Measurements from ENCODE around the gene USP6NL. TPM values are rescaled to one million over a fixed set of nuclear protein-coding genes. Genes with fewer than 3 reads are reported as not detected.

Gene USP6NL
- total RNA-seq, 4 donors from 2014 or later = 13.2 to 24.6 (median 19.4) TPM

DNA sequence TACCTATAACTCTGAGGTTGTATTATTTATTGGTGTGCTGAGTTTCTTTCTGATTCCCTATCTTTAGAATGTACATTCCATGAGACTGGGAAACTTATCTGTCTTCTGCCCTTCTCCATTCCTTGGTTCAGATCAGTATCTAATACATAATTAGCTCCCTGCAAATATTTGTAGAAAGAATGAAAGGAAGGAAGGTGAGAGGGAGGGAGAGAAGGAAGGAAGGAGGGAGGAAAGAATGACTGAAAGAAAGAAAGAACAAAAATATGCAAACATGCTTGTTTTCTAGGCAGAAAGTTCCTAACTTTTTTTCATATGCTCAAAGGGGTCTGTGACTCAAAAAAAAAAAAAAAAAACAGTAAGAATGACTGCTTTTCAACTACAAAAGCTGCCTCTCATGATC, 3.9 kb upstream of the USP6NL start:
- no peak for TF ChIP-seq CTCF (IDR thresholded peaks at IDR 0.05; ENCODE audit: low read depth)

- TF ChIP-seq CTCF (IDR thresholded peaks at IDR 0.05; ENCODE audit: low read depth) = no peak
These were observed 861 bp upstream of the USP6NL start for GRCh38 chr10:11612021-11613001.

DNA sequence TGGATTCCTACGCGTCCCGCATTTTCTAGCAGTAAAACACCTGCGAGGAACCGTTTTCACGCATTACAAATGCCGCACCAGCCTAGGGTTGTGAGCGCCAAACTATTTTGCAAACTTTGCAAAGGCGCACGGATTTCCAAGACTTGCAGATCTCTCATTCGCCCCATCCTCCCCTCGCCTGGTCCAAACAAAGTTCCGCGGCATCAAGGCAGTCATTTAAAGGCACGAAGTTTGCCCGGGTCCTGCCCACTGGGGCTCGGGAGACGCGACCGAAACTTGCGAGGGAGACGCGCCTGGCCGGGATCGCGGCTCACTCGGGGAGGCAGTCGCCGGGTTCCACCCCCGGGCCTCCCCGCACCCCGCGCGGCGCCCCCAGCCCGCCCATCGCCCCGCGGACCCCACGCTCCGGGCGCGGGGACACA, 613 bp downstream of the USP6NL start:
- no peak for TF ChIP-seq CTCF (IDR thresholded peaks at IDR 0.05; ENCODE audit: low read depth)

DNA sequence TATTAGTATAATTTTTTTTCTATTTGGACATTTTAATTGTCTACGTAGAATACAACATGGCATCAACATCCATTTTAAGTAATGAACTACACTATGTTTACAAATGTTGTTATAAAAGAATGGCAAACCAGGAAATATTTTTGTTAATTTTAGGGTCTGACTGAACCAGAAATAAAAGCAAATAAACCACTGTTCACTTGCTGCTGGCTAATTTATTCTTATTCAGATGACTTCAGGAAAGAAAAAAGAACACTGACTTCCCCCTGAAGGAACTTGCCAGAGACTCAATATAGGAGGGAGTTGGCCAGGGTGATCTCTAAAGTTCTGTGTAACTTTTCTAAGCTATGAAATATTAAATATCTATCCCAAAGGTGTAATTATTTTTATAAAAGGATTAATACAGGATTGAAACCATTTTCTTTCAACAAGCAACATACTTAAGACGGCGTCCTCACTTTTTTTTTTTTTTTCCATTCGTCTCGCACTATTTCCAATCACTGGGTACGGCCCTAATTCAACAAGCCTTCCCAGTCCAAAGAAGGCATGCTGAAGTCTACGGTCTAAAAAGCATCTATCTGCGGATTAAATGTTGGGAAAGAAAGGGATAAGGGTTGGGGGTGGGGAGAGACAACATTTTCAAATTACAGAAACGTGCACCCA, 1.2 kb downstream of the USP6NL start:
- TF ChIP-seq CTCF (IDR thresholded peaks at IDR 0.05; ENCODE audit: low read depth) = no peak

DNA sequence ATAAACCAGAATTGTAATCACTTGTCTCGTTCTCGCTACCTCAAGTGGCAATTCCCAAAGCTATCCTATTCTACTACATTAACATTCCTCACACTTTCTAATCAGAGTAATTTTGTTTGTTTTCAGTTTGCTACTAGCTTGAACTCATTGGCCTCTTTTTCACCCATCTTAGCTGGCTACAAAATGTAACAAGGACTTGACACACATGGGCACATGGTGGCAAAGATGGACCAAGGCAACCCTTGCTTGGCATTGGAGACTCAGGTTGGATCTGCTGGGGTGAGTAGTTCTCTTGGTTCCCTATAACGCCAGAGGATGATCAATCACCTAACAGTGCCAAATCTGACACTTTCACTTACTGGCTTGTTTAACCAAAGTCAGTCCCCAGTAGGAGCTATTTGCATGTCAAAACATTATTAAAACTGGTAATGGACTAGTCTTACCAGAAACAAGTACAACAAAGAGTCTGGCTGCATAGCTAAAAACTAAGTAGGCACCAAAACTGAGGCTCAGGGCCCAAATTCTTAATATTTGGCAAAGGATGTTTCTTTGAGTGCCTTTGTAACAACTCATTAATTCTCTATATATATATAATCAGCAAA, 1.9 kb downstream of the USP6NL start:
- no peak for TF ChIP-seq CTCF (IDR thresholded peaks at IDR 0.05; ENCODE audit: low read depth)

- no peak for TF ChIP-seq CTCF (IDR thresholded peaks at IDR 0.05; ENCODE audit: low read depth)
These were observed 2.4 kb downstream of the USP6NL start for GRCh38 chr10:11609052-11609451.
